ENCODE results near the gene FRS2. TPM values are rescaled to one million over a fixed set of nuclear protein-coding genes. Genes with fewer than 3 reads are reported as not detected.
A peak's percentile ranks its signal among the peaks of the same experiment; 100 is the strongest.

Gene FRS2
- polyA plus RNA-seq, 1 experiment, result 16.6 TPM

DNA sequence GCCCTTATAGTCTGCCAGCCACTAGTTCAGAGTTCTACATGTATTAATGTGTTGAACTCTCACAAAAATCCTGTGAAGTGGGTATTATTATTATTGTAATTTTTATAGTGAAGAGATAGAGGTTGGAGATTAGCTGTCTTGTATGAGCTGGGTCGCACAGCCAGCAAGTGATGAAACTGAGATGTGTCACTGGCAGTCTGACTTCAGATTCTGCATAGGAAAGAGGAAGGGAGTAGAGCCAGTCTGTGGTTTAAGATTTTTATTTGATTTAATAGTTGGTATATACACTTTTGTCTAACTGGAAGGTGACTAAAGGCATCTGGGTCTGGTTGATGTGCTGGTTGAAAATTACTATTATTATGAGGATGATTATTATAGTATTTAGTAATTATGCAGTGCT lies 5.8 kb upstream of the FRS2 start:
- H3K4me3 ChIP-seq (ENCODE audit: low read depth, low read length), result no peak overlapping the region
- no peaks in the 10 kb centered on the region for H3K36me3 ChIP-seq (ENCODE audit: control insufficient read depth, insufficient read depth, low read length)
- no peaks in the 10 kb centered on the region for H3K27me3 ChIP-seq (ENCODE audit: control insufficient read depth, insufficient read depth, low read length)
- TF ChIP-seq, protein P1, sequence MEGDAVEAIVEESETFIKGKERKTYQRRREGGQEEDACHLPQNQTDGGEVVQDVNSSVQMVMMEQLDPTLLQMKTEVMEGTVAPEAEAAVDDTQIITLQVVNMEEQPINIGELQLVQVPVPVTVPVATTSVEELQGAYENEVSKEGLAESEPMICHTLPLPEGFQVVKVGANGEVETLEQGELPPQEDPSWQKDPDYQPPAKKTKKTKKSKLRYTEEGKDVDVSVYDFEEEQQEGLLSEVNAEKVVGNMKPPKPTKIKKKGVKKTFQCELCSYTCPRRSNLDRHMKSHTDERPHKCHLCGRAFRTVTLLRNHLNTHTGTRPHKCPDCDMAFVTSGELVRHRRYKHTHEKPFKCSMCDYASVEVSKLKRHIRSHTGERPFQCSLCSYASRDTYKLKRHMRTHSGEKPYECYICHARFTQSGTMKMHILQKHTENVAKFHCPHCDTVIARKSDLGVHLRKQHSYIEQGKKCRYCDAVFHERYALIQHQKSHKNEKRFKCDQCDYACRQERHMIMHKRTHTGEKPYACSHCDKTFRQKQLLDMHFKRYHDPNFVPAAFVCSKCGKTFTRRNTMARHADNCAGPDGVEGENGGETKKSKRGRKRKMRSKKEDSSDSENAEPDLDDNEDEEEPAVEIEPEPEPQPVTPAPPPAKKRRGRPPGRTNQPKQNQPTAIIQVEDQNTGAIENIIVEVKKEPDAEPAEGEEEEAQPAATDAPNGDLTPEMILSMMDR (IDR thresholded peaks at IDR 0.05; ENCODE audit: insufficient read depth, low read depth, low read length), result no peak
- ChIA-PET POLR2A (no interaction called here), CTCF (interaction anchor here (1.0 kb wide), 2 partner anchors 48 to 72 kb away, joined by 3 to 4 read pairs; no protein-coding TSS in a partner anchor)
- DNase-seq (ENCODE audit: low read depth), result no peak

DNA sequence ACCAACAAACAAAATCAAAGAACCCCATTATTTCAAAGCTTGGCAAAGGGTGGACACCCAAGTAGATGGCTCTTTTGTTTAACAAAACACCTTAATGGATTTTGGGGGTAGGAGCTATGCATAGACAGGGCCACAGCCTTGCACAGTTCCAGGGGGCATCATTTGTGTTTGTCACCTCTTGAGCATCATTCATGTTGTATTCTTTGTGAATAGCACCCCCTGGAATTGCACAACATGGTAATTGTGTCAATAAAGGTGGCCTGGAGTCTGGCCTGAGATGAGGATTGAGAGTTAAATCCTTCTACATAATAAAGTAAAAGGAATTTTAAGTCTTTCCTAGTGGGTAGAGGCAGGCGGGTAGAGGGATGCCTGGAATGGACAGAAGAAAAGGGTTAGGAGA lies 3.3 kb upstream of the FRS2 start:
- TF ChIP-seq, protein P1 (IDR thresholded peaks at IDR 0.05; ENCODE audit: insufficient read depth, low read depth, low read length), result no peak
- ChIA-PET CTCF (interaction anchor here (0.6 kb wide), 1 partner anchor 41 kb away, joined by 3 read pairs; no protein-coding TSS in a partner anchor), POLR2A (no interaction called here)
- H3K36me3 ChIP-seq (ENCODE audit: control insufficient read depth, insufficient read depth, low read length), result no peaks in the 10 kb centered on the region
- DNase-seq (ENCODE audit: low read depth), result no peak
- no peak overlapping the region for H3K4me3 ChIP-seq (ENCODE audit: low read depth, low read length)
- H3K27me3 ChIP-seq (ENCODE audit: control insufficient read depth, insufficient read depth, low read length), result no peaks in the 10 kb centered on the region

DNA sequence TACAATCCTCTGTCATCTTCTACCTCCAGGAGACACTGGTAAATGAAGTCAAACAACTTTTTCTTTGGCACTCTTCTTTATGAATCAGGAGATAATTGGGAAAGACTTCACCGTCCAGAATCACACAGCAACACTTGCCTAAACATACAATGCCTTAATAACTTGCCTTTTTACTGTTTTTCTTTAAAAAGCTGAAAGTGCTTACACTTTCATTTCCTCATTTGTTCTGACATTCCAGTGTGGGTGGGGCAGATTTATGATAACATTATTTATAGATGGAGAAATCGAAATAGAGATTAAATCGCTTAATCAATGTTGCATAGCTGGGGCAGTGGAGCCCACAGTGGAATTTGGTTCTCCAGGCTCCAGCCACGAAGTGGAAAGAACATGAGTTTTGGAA lies 2.8 kb upstream of the FRS2 start:
- Histone ChIP-seq H3K4me3 (ENCODE audit: low read depth, low read length) (no peak overlapping the region), H3K27me3 (ENCODE audit: control insufficient read depth, insufficient read depth, low read length) (no peaks in the 10 kb centered on the region), H3K36me3 (ENCODE audit: control insufficient read depth, insufficient read depth, low read length) (no peaks in the 10 kb centered on the region)
- no peak for DNase-seq (ENCODE audit: low read depth)
- ChIA-PET CTCF (interaction anchor here (0.6 kb wide), 1 partner anchor 41 kb away, joined by 3 read pairs; no protein-coding TSS in a partner anchor), POLR2A (no interaction called here)
- TF ChIP-seq, protein P1 (IDR thresholded peaks at IDR 0.05; ENCODE audit: insufficient read depth, low read depth, low read length), result no peak

DNA sequence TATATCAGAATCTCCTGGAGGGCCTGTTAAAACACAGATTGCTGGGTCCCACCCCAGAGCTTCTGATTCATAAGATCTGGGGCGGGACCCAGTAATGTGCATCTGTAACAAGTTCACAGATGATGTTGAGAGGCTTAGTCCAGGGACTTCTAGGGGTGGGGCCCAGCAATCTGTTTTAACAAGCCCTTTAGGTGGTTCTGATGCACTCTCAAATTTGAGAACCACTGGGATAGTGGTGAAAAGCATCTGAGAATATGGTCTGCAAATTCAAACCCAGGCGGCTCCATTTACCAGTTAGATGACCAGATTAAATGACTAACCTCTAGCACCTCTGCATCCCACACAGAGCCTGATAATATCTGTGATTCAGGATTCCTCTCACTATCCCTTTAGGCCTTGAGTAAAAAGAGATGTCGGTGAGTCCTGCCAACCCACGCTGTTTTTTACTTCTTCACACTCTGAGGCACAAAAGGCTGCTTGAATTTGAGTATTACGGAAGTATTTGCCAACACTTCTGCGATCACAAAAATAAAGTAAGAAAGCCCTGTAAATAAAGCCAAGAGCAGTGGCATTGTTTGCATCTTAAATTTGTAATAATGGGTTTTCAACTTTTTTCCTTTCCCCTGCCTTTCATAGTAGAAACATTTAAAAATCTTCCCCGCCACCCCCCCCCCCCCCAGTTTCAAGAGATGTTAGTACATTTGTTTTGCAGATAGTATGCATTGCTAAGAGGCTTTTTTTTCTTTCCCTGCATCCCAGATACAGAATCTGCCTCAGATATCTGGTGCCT lies 1.8 kb upstream of the FRS2 start:
- Histone ChIP-seq H3K36me3 (ENCODE audit: control insufficient read depth, insufficient read depth, low read length) (no peaks in the 10 kb centered on the region), H3K4me3 (ENCODE audit: low read depth, low read length) (no peak overlapping the region), H3K27me3 (ENCODE audit: control insufficient read depth, insufficient read depth, low read length) (no peaks in the 10 kb centered on the region)
- ChIA-PET POLR2A (interaction anchor here (0.7 kb wide), 1 partner anchor 42 kb away, joined by 3 read pairs; no protein-coding TSS in a partner anchor), CTCF (interaction anchor here (0.6 kb wide), 1 partner anchor 60 kb away, joined by 3 read pairs; no protein-coding TSS in a partner anchor)
- TF ChIP-seq, protein P1 (IDR thresholded peaks at IDR 0.05; ENCODE audit: insufficient read depth, low read depth, low read length), result no peak
- DNase-seq (ENCODE audit: low read depth), result no peak

DNA sequence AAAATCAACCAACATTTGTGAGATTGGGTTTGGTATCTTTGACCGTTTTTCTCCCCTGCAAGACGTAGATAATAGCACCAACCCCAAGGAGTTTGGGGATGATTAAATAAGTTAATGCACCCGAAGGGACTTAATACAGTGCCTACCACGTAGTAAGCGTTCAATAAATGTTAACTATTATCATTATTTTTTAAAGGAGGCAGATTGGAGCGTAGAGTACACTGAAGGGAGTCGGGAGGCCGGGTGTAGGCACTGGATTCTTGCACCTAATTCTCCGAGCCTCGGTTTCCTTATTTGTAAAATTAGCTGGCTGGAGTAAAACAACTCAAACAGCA lies 367 bp upstream of the FRS2 start:
- no peak for DNase-seq (ENCODE audit: low read depth)
- Histone ChIP-seq H3K36me3 (ENCODE audit: control insufficient read depth, insufficient read depth, low read length) (no peaks in the 10 kb centered on the region), H3K27me3 (ENCODE audit: control insufficient read depth, insufficient read depth, low read length) (no peaks in the 10 kb centered on the region), H3K4me3 (ENCODE audit: low read depth, low read length) (peak overlapping the region; percentile 59)
- TF ChIP-seq, protein P1 (IDR thresholded peaks at IDR 0.05; ENCODE audit: insufficient read depth, low read depth, low read length), result no peak
- ChIA-PET CTCF (interaction anchor here (0.7 to 1.5 kb wide), 5 partner anchors 54 to 101 kb away, joined by 3 to 5 read pairs (median 3); no protein-coding TSS in a partner anchor), POLR2A (no interaction called here)
